AG04450 (cell line): ENCODE measurements around the gene SPRR2G. TPM values are rescaled to one million over a fixed set of nuclear protein-coding genes. Genes with fewer than 3 reads are reported as not detected.
"Not testable (repeated sequence)": the region's sequence is repeated elsewhere in the genome, so short reads cannot be mapped to it uniquely, and the experiment has no call there.

Source experiments
- CTCF ChIA-PET: fragments of 300-600, 350-600 bp; formaldehyde crosslinking; extraction: SDS; loops from one replicate; lab custom pipeline; 2022; ENCODE audit warnings: antibody characterized with exemption, inconsistent platforms; lab: Charles Lee
- POLR2A ChIA-PET: fragments of 350-600 bp; formaldehyde crosslinking; extraction: SDS; loops from one replicate; lab custom pipeline; 2021; ENCODE audit warnings: antibody characterized with exemption, inconsistent platforms; lab: Yijun Ruan, JAX
- DNase-seq: peaks from one replicate; pipeline ENCODE4 v3.0.0-alpha.2; 2011; ENCODE audit warnings: low read depth, low spot score
- H3K27ac ChIP-seq: one replicate; pipeline ENCODE4 v1.5.1; 2012; ENCODE audit warnings: low read depth, low read length, control low read depth
- H3K27me3 ChIP-seq: one replicate; pipeline ENCODE4 v1.6.0; 2012; ENCODE audit warnings: low read length; ENCODE audit not compliant: control insufficient read depth, insufficient read depth
- H3K4me3 ChIP-seq: 2 replicates; pipeline ENCODE4 v1.5.1; 2011; ENCODE audit warnings: mild to moderate bottlenecking, low read depth, low read length, control low read depth
- H3K9me3 ChIP-seq: 2 replicates; pipeline ENCODE4 v1.5.1; 2012; ENCODE audit warnings: low read length; ENCODE audit not compliant: control insufficient read depth, insufficient read depth
- CTCF ChIP-seq: IDR thresholded peaks from 2 replicates; pipeline ENCODE4 v1.5.1; 2011; ENCODE audit warnings: low read depth, low read length, control low read depth, inconsistent platforms
- polyA plus RNA-seq: library from polyadenylated mRNA; depleted of rRNA; stranded (reverse); fragments of >200 nt; gene quantifications from 2 replicates; pipeline ENCODE4 v1.2.3, GENCODE V29; 2011

Gene SPRR2G
- polyA plus RNA-seq, 1 experiment = not detected

GRCh38 chr1:153152481-153152880 lies 1.8 kb upstream of the SPRR2G start:
- Histone ChIP-seq H3K9me3 (no peaks in the 10 kb centered on the region), H3K27ac (no peak overlapping the region), H3K27me3 (no peaks in the 10 kb centered on the region), H3K4me3 (no peak overlapping the region)
- POLR2A ChIA-PET = no interaction called here
- CTCF ChIA-PET = no interaction called here
- no peak for TF ChIP-seq CTCF
- no peak for DNase-seq

- TF ChIP-seq CTCF = no peak
- DNase-seq = no peak
- no peak overlapping the region for H3K4me3 ChIP-seq
- H3K27me3 ChIP-seq = no peaks in the 10 kb centered on the region
- ChIA-PET POLR2A (no interaction called here), CTCF (no interaction called here)
- H3K9me3 ChIP-seq = no peaks in the 10 kb centered on the region
- no peak overlapping the region for H3K27ac ChIP-seq
These were observed 9.3 kb downstream of the SPRR2G start for GRCh38 chr1:153141377-153141776.

- H3K4me3 ChIP-seq = no peak overlapping the region
- no peaks in the 10 kb centered on the region for H3K27me3 ChIP-seq
- POLR2A ChIA-PET = no interaction called here
- no peak for DNase-seq
- no peaks in the 10 kb centered on the region for H3K9me3 ChIP-seq
- H3K27ac ChIP-seq = no peak overlapping the region
- TF ChIP-seq CTCF = no peak
- CTCF ChIA-PET = no interaction called here
These were observed 10.2 kb downstream of the SPRR2G start for GRCh38 chr1:153140484-153140883.

- H3K27ac ChIP-seq = no peak overlapping the region
- ChIA-PET CTCF (no interaction called here), POLR2A (no interaction called here)
- H3K27me3 ChIP-seq = no peaks in the 10 kb centered on the region
- H3K4me3 ChIP-seq = no peak overlapping the region
- no peak for DNase-seq
- no peak for TF ChIP-seq CTCF
- no peaks in the 10 kb centered on the region for H3K9me3 ChIP-seq
These were observed 16.9 kb downstream of the SPRR2G start for GRCh38 chr1:153133743-153134142.

GRCh38 chr1:153133267-153133666 lies 17.4 kb downstream of the SPRR2G start:
- no peaks in the 10 kb centered on the region for H3K27me3 ChIP-seq
- no peak overlapping the region for H3K4me3 ChIP-seq
- ChIA-PET POLR2A (no interaction called here), CTCF (no interaction called here)
- DNase-seq = no peak
- H3K27ac ChIP-seq = no peak overlapping the region
- no peak for TF ChIP-seq CTCF
- no peaks in the 10 kb centered on the region for H3K9me3 ChIP-seq

- DNase-seq, CTCF ChIA-PET, H3K9me3 ChIP-seq, POLR2A ChIA-PET, H3K27me3 ChIP-seq, H3K4me3 ChIP-seq, H3K27ac ChIP-seq: not testable (repeated sequence)
These were observed 22.0 kb downstream of the SPRR2G start for GRCh38 chr1:153128688-153129087.
